K562 (cell line): ENCODE data around the gene ACTA2.

ENCODE experiments used
- DNMT1 ChIP-seq: fragments of 450-650 bp; IDR thresholded peaks from 2 replicates; pipeline ENCODE4 v1.6.1; 2016; ENCODE audit warnings: antibody characterized with exemption, mild to moderate bottlenecking
- FOXM1 ChIP-seq, 2 experiments: fragments of 450-650 bp in 1 of 2; sonication (generic) in 1 of 2; formaldehyde crosslinking in 1 of 2; IDR thresholded peaks; 2 replicates each; pipeline versions ENCODE4 v1.6.1 to v1.9.0; 2017 to 2022; ENCODE audit warnings: low read depth in 2 of 2, mild to moderate bottlenecking in 2 of 2, missing genetic modification reagents in 1 of 2, moderate library complexity in 1 of 2
- NR2C2 ChIP-seq, 2 experiments: fragments of 200-800 bp in 1 of 2; sonication (Bioruptor generic) in 1 of 2; sonication (generic) in 1 of 2; formaldehyde crosslinking in 1 of 2; IDR thresholded peaks; 2 replicates each; pipeline versions ENCODE4 v1.6.1 to v1.8.0; 2016 to 2022; ENCODE audit warnings: mild to moderate bottlenecking in 1 of 2, missing compliant biosample characterization in 1 of 2, missing genetic modification characterization in 1 of 2, missing genetic modification reagents in 1 of 2
- PCBP1 ChIP-seq: fragments of 200-400 bp; formaldehyde crosslinking; IDR thresholded peaks from 2 replicates; pipeline ENCODE4 v1.6.1; 2018; ENCODE audit warnings: mild to moderate bottlenecking, low read depth, low read length; ENCODE audit not compliant: poor library complexity, severe bottlenecking
- POLR2A ChIP-seq: fragments of 450-650 bp; conservative IDR thresholded peaks from 2 replicates; pipeline ENCODE4 v1.6.1; 2016
- SP2 ChIP-seq: IDR thresholded peaks from 2 replicates; pipeline ENCODE4 v1.6.1; 2011; ENCODE audit warnings: mild to moderate bottlenecking, low read depth, low read length, moderate library complexity; ENCODE audit not compliant: poor library complexity, severe bottlenecking; ENCODE audit errors: extremely low read depth
- TAF1 ChIP-seq: IDR thresholded peaks from 2 replicates; pipeline ENCODE4 v1.6.1; 2011; ENCODE audit warnings: mild to moderate bottlenecking, low read length, moderate library complexity; ENCODE audit not compliant: insufficient read depth, control insufficient read depth, severe bottlenecking; ENCODE audit errors: extremely low read depth
- TEAD4 ChIP-seq, 2 experiments: sonication (generic) in 1 of 2; formaldehyde crosslinking in 1 of 2; IDR thresholded peaks; 2 replicates each; pipeline versions ENCODE4 v1.6.1 to v1.8.0; 2012 to 2022; ENCODE audit warnings: borderline replicate concordance in 1 of 2, inconsistent platforms in 1 of 2, low read length in 1 of 2, mild to moderate bottlenecking in 1 of 2, missing genetic modification reagents in 1 of 2
- THRAP3 ChIP-seq: fragments of 450-650 bp; IDR thresholded peaks from 2 replicates; pipeline ENCODE4 v1.6.1; 2016; ENCODE audit warnings: mild to moderate bottlenecking, inconsistent platforms, borderline replicate concordance
- XRCC3 ChIP-seq: fragments of 450-650 bp; IDR thresholded peaks from 2 replicates; pipeline ENCODE4 v1.6.1; 2017; ENCODE audit warnings: mild to moderate bottlenecking, moderate library complexity
- ZNF3 ChIP-seq: fragments of 250-450 bp; sonication (Bioruptor Pico); IDR thresholded peaks from 2 replicates; pipeline ENCODE4 v1.5.0; 2021; ENCODE audit warnings: mild to moderate bottlenecking, moderate library complexity
- TF ChIP-seq, protein P1 (sequence below), 3 experiments: IDR thresholded peaks in 2 of 3; conservative IDR thresholded peaks in 1 of 3; 2 replicates each; pipeline ENCODE4 v1.5.1; 2011 to 2012; ENCODE audit warnings: low read length in 3 of 3, mild to moderate bottlenecking in 3 of 3, control low read depth in 2 of 3, improper control_type of control experiment in 1 of 3, inconsistent platforms in 1 of 3, low read depth in 1 of 3, mixed read lengths in 1 of 3, moderate library complexity in 1 of 3; ENCODE audit not compliant: insufficient read depth in 2 of 3
- TF ChIP-seq, protein P2 (sequence below), 2 experiments: fragments of 450-650 bp in 1 of 2; sonication (generic) in 1 of 2; formaldehyde crosslinking in 1 of 2; IDR thresholded peaks; 2 replicates each; pipeline versions ENCODE4 v1.7.1 to v1.9.0; 2016 to 2022; ENCODE audit warnings: inconsistent platforms in 1 of 2, mild to moderate bottlenecking in 1 of 2, missing genetic modification reagents in 1 of 2
- TF ChIP-seq, protein P3 (sequence below), 2 experiments: fragments of 450-650 bp in 1 of 2; sonication (generic) in 1 of 2; formaldehyde crosslinking; conservative IDR thresholded peaks; 2 replicates each; pipeline versions ENCODE4 v1.4.0 to v1.8.1; 2020 to 2022; ENCODE audit warnings: mild to moderate bottlenecking in 1 of 2, missing genetic modification reagents in 1 of 2

DNA sequence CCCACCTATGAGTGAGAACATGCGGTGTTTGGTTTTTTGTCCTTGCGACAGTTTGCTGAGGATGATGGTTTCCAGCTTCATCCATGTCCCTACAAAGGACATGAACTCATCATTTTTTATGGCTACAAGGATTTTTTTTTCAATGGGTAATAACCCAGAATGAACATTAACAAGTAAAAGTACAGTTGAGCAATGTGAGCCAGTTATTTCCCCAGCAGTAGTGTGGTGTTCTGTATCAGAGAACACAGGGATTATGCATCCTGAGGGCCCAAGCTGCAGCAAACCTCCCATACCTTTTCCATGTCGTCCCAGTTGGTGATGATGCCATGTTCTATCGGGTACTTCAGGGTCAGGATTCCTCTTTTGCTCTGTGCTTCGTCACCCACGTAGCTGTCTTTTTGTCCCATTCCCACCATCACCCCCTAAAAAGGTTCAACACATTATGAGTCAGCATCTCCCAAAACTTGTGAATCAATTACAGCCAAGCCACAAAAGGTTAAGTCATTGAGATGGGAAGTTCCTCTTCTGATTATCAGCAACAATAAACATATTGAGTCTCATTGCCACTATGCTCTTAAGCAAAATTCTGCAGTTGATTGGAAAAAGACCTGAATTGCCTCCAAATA, 5.5 kb downstream of the ACTA2 start:
- TF ChIP-seq, protein P1, sequence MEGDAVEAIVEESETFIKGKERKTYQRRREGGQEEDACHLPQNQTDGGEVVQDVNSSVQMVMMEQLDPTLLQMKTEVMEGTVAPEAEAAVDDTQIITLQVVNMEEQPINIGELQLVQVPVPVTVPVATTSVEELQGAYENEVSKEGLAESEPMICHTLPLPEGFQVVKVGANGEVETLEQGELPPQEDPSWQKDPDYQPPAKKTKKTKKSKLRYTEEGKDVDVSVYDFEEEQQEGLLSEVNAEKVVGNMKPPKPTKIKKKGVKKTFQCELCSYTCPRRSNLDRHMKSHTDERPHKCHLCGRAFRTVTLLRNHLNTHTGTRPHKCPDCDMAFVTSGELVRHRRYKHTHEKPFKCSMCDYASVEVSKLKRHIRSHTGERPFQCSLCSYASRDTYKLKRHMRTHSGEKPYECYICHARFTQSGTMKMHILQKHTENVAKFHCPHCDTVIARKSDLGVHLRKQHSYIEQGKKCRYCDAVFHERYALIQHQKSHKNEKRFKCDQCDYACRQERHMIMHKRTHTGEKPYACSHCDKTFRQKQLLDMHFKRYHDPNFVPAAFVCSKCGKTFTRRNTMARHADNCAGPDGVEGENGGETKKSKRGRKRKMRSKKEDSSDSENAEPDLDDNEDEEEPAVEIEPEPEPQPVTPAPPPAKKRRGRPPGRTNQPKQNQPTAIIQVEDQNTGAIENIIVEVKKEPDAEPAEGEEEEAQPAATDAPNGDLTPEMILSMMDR (IDR thresholded peaks at IDR 0.05 in 2 of 3, conservative IDR thresholded peaks at IDR 0.05 in 1 of 3; ENCODE audit: insufficient read depth in 2 of 3, low read depth in 1 of 3, low read length in 3 of 3), result no peak
- TF ChIP-seq TAF1 (no peak), DNMT1 (no peak), THRAP3 (no peak), SP2 (no peak), NR2C2 (CRISPR knock-in tag; IDR thresholded peaks at IDR 0.05) (no peak), NR2C2 (tag; IDR thresholded peaks at IDR 0.05) (no peak), POLR2A (no peak), PCBP1 (no peak), TEAD4 (IDR thresholded peaks at IDR 0.05; ENCODE audit: low read length) (no peak), TEAD4 (CRISPR knock-in tag; IDR thresholded peaks at IDR 0.05; ENCODE audit: borderline replicate concordance) (no peak), XRCC3 (no peak), FOXM1 (IDR thresholded peaks at IDR 0.05; ENCODE audit: low read depth) (no peak), FOXM1 (CRISPR knock-in tag; IDR thresholded peaks at IDR 0.05; ENCODE audit: low read depth) (no peak), ZNF3 (no peak)
- TF ChIP-seq, protein P2, sequence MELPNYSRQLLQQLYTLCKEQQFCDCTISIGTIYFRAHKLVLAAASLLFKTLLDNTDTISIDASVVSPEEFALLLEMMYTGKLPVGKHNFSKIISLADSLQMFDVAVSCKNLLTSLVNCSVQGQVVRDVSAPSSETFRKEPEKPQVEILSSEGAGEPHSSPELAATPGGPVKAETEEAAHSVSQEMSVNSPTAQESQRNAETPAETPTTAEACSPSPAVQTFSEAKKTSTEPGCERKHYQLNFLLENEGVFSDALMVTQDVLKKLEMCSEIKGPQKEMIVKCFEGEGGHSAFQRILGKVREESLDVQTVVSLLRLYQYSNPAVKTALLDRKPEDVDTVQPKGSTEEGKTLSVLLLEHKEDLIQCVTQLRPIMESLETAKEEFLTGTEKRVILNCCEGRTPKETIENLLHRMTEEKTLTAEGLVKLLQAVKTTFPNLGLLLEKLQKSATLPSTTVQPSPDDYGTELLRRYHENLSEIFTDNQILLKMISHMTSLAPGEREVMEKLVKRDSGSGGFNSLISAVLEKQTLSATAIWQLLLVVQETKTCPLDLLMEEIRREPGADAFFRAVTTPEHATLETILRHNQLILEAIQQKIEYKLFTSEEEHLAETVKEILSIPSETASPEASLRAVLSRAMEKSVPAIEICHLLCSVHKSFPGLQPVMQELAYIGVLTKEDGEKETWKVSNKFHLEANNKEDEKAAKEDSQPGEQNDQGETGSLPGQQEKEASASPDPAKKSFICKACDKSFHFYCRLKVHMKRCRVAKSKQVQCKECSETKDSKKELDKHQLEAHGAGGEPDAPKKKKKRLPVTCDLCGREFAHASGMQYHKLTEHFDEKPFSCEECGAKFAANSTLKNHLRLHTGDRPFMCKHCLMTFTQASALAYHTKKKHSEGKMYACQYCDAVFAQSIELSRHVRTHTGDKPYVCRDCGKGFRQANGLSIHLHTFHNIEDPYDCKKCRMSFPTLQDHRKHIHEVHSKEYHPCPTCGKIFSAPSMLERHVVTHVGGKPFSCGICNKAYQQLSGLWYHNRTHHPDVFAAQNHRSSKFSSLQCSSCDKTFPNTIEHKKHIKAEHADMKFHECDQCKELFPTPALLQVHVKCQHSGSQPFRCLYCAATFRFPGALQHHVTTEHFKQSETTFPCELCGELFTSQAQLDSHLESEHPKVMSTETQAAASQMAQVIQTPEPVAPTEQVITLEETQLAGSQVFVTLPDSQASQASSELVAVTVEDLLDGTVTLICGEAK (IDR thresholded peaks at IDR 0.05), result no peak
- TF ChIP-seq, protein P2 (CRISPR knock-in tag; IDR thresholded peaks at IDR 0.05), result no peak
- TF ChIP-seq, protein P3, sequence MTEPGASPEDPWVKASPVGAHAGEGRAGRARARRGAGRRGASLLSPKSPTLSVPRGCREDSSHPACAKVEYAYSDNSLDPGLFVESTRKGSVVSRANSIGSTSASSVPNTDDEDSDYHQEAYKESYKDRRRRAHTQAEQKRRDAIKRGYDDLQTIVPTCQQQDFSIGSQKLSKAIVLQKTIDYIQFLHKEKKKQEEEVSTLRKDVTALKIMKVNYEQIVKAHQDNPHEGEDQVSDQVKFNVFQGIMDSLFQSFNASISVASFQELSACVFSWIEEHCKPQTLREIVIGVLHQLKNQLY (CRISPR knock-in tag; conservative IDR thresholded peaks at IDR 0.05), result no peak
